Sigmoid colon (tissue), 7 donors: ENCODE measurements around the gene STARD9. TPM values are rescaled to one million over a fixed set of nuclear protein-coding genes. Genes with fewer than 3 reads are reported as not detected.
A peak's percentile ranks its signal among the peaks of the same experiment; 100 is the strongest.

ENCODE experiments used
- DNase-seq: peaks from one replicate; pipeline ENCODE4 v3.0.0-alpha.2; 2019
- H3K27ac ChIP-seq, 4 donors: fragments of 200-600 bp; sonication (generic); one replicate each; pipeline ENCODE4 v1.5.1; 2016 to 2019; ENCODE audit warnings: mild to moderate bottlenecking in 1 of 4
- H3K27me3 ChIP-seq, 3 donors: fragments of 200-600 bp; sonication (generic); one replicate each; pipeline ENCODE4 v1.5.1; 2019; ENCODE audit warnings: mild to moderate bottlenecking in 1 of 3
- H3K36me3 ChIP-seq, 4 donors: fragments of 200-600 bp; sonication (generic); one replicate each; pipeline ENCODE4 v1.5.1; 2016 to 2019
- H3K4me1 ChIP-seq, 4 donors: fragments of 200-600 bp; sonication (generic); one replicate each; pipeline ENCODE4 v1.5.1; 2017 to 2019
- H3K4me3 ChIP-seq, 4 donors: fragments of 200-600 bp; sonication (generic); one replicate each; pipeline ENCODE4 v1.5.1; 2017 to 2019; ENCODE audit warnings: mild to moderate bottlenecking in 2 of 4, moderate library complexity in 1 of 4
- H3K9me3 ChIP-seq, 4 donors: fragments of 200-600 bp in 3 of 4; sonication (generic) in 3 of 4; one replicate each; pipeline versions ENCODE4 v1.5.1 to v1.6.1; 2013 to 2019
- EP300 ChIP-seq, 4 donors: sonication (generic); formaldehyde crosslinking; IDR thresholded peaks; one replicate each; pipeline ENCODE4 v1.6.1; 2017; ENCODE audit warnings: antibody characterized with exemption in 4 of 4
- POLR2A ChIP-seq, 2 donors: fragments of 450-650 bp; IDR thresholded peaks; one replicate each; pipeline ENCODE4 v1.6.1; 2016; ENCODE audit warnings: antibody characterized with exemption in 2 of 2, mild to moderate bottlenecking in 2 of 2, moderate library complexity in 2 of 2
- POLR2AphosphoS5 ChIP-seq, 4 donors: sonication (generic); formaldehyde crosslinking; IDR thresholded peaks; one replicate each; pipeline ENCODE4 v1.6.1; 2017; ENCODE audit warnings: antibody characterized with exemption in 4 of 4
- WGBS, 2 donors: extraction: QIAGEN DNeasy Blood & Tissue Kit; methylation state at CpG; one replicate each; pipeline ENCODE4 v1.1.7; 2013; 5-methylcytosine and 5-hydroxymethylcytosine counted together
- intact Hi-C: fragments of 100-400 bp; cut with DNase I; formaldehyde crosslinking; loops from one replicate; pipeline ENCODE4 v1.15.1; 2023
- polyA plus RNA-seq, 3 donors: library from polyadenylated mRNA; stranded (reverse); fragments of 200-250 nt; gene quantifications; one replicate each; pipeline ENCODE4 v1.2.3, GENCODE V29; 2013
- total RNA-seq, 4 donors: library from RNA; depleted of rRNA; stranded (reverse); fragments of >200 nt; gene quantifications; one replicate each; pipeline ENCODE4 v1.1.0, GENCODE V29; 2016
- TF ChIP-seq, protein P1 (sequence below), 4 experiments: fragments of 450-650 bp in 3 of 4; fragments of 200-600 bp in 1 of 4; IDR thresholded peaks; one replicate each; pipeline ENCODE4 v1.5.1; 2016 to 2019; ENCODE audit warnings: antibody characterized with exemption in 4 of 4, mild to moderate bottlenecking in 3 of 4, moderate library complexity in 2 of 4
- donor health status: healthy with polysubstance abuse.
- donor health status: Bipolar disorder and iron deficiency.
- donor health status: healthy.

STARD9 gene
- total and polyA plus RNA-seq, 7 donors = 0.60 to 125 (median 36.4) TPM

DNA sequence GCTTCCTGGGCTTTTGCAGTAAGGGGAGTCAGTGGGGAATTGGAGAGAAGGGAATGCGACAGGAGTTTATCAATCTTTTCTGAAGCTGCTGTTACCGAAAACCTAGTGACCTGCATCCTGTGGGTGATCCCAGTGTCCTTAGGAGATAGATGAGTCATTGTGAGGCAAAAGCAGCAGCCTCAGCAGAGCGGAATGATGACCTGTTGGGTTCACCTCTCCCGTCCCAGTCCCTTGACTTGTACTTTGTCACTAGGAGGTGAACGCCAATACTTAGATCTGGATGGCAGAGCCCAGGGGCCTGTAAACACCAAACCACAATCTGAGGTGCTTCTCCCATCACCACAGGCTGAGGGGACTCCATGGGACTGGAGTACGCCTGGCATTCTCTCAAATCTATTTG is 143.6 kb downstream of the STARD9 start:
- H3K4me1 ChIP-seq = no peaks in the 10 kb centered on the region
- intact Hi-C loops = no loop called here
- H3K9me3 ChIP-seq = no peaks in the 10 kb centered on the region
- TF ChIP-seq POLR2A (IDR thresholded peaks at IDR 0.05) (no peak), POLR2AphosphoS5 (IDR thresholded peaks at IDR 0.05) (no peak)
- no peak overlapping the region for H3K27ac ChIP-seq
- peaks cover 44 to 77% (median 57%) of the 10 kb centered on the region in 4 donors for H3K36me3 ChIP-seq
- 77 to 90% methylated on average over 6 of the region's 6 CpGs for WGBS, 2 donors
- DNase-seq = no peak
- H3K4me3 ChIP-seq = no peak overlapping the region
- H3K27me3 ChIP-seq = no peaks in the 10 kb centered on the region

DNA sequence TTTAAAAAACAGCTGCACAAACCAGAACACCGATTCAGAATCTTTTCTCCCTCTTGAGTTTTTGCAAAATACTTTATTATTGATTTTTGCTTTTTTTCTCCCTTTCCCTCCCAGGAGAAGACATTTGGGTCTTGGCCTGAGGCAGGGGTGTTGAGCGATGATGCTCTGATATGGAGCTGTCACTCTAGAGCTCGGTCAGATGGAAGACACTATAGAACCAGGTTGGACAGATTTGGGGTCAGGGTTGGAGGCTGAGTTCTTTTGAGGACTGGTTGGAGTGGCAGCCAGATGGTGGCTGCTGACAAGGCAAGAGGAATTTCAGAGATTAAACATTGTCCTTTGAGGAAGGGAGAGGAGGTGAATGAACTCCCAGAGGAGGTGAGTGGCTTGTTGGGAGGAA is 144.7 kb downstream of the STARD9 start:
- intact Hi-C loops = no loop called here
- Histone ChIP-seq H3K9me3 (no peaks in the 10 kb centered on the region), H3K4me1 (no peaks in the 10 kb centered on the region), H3K36me3 (peaks cover 51 to 88% (median 67%) of the 10 kb centered on the region in 4 donors), H3K27ac (no peak overlapping the region), H3K27me3 (no peaks in the 10 kb centered on the region), H3K4me3 (no peak overlapping the region)
- DNase-seq = no peak
- no peak for TF ChIP-seq POLR2A (IDR thresholded peaks at IDR 0.05)
- TF ChIP-seq POLR2AphosphoS5 (IDR thresholded peaks at IDR 0.05) = no peak
- TF ChIP-seq, protein P1, sequence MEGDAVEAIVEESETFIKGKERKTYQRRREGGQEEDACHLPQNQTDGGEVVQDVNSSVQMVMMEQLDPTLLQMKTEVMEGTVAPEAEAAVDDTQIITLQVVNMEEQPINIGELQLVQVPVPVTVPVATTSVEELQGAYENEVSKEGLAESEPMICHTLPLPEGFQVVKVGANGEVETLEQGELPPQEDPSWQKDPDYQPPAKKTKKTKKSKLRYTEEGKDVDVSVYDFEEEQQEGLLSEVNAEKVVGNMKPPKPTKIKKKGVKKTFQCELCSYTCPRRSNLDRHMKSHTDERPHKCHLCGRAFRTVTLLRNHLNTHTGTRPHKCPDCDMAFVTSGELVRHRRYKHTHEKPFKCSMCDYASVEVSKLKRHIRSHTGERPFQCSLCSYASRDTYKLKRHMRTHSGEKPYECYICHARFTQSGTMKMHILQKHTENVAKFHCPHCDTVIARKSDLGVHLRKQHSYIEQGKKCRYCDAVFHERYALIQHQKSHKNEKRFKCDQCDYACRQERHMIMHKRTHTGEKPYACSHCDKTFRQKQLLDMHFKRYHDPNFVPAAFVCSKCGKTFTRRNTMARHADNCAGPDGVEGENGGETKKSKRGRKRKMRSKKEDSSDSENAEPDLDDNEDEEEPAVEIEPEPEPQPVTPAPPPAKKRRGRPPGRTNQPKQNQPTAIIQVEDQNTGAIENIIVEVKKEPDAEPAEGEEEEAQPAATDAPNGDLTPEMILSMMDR (IDR thresholded peaks at IDR 0.05) = no peak
- TF ChIP-seq EP300 (IDR thresholded peaks at IDR 0.05) = no peak
- 94 to 95% methylated on average over 3 of the region's 3 CpGs for WGBS, 2 donors

DNA sequence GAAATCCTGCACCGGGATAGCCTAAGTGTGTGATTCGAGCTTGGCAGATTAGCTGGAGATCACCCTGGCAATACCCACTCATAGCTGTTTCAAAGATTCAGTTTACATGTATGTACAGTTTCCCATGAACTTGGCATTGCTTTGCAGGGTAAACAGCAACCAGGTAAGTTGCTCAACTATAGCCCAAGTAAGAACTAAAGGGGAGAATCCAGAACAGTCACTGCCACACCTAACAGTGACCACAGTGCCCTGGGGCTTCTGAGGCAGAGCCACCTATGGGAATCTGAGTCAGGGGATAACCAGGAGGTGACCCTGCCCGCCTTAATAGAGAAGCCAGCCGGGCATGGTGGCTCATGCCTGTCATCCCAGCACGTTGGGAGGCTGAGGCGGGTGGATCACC is 145.6 kb downstream of the STARD9 start:
- Histone ChIP-seq H3K9me3 (no peaks in the 10 kb centered on the region), H3K27ac (no peak overlapping the region), H3K4me1 (no peaks in the 10 kb centered on the region), H3K27me3 (no peaks in the 10 kb centered on the region), H3K4me3 (no peak overlapping the region), H3K36me3 (peaks cover 52 to 97% (median 74%) of the 10 kb centered on the region in 4 donors)
- intact Hi-C loops = no loop called here
- no peak for DNase-seq
- WGBS, 2 donors = 82 to 84% methylated on average over 6 of the region's 6 CpGs
- TF ChIP-seq, protein P1 (IDR thresholded peaks at IDR 0.05) = no peak
- no peak for TF ChIP-seq POLR2A (IDR thresholded peaks at IDR 0.05)
- no peak for TF ChIP-seq EP300 (IDR thresholded peaks at IDR 0.05)
- no peak for TF ChIP-seq POLR2AphosphoS5 (IDR thresholded peaks at IDR 0.05)

DNA sequence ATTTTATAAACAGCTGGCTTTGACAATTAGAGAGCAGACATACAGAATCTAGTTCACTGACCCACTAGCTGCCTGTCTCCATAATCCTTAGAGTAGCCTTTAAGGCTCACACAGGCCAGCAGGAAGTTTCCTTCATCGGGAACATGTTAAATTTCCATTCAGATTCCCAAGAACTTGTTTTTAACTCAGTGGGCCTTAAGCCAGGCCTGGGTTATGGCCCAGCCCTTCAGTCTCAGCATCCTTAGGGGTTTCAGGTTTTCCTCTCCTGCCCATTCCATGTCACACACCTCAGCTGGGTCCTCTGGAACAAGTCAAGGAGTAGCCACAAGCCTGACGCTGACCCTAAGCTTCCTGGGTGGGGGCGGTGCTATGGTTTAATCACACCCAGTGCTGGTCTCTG is 146.5 kb downstream of the STARD9 start:
- intact Hi-C loops = no loop called here
- no peak for DNase-seq
- H3K9me3 ChIP-seq = no peaks in the 10 kb centered on the region
- no peaks in the 10 kb centered on the region for H3K4me1 ChIP-seq
- TF ChIP-seq, protein P1 (IDR thresholded peaks at IDR 0.05) = no peak
- TF ChIP-seq POLR2AphosphoS5 (IDR thresholded peaks at IDR 0.05) (no peak), POLR2A (IDR thresholded peaks at IDR 0.05) (no peak), EP300 (IDR thresholded peaks at IDR 0.05) (no peak)
- 78 to 80% methylated on average over 3 of the region's 3 CpGs for WGBS, 2 donors
- H3K27ac ChIP-seq = peak overlapping the region in 1 of 4 donors; percentile 6
- no peak overlapping the region for H3K4me3 ChIP-seq
- H3K36me3 ChIP-seq = peaks cover 55 to 99% (median 77%) of the 10 kb centered on the region in 4 donors
- H3K27me3 ChIP-seq = no peaks in the 10 kb centered on the region

DNA sequence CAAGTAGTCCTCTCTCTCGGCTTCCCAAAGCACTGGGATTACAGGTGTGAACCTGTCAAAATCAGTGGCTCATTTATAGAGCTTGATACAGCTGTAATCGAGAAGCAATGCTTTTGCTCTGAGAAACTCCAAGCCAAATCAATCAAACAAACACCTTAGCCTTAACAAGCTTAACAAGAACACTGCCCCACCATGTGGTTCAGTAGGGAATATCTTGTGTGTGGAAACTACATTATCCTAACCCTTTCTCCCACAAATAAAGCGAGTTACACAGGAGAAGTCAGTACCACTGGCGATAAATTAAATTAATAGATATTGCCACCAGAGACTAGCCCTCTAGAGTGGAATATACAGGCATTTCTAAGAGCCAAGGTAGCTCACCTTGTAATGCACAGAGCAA is 147.7 kb downstream of the STARD9 start:
- TF ChIP-seq EP300 (IDR thresholded peaks at IDR 0.05) (no peak), POLR2AphosphoS5 (IDR thresholded peaks at IDR 0.05) (no peak), POLR2A (IDR thresholded peaks at IDR 0.05) (no peak)
- TF ChIP-seq, protein P1 (IDR thresholded peaks at IDR 0.05) = no peak
- intact Hi-C loops = no loop called here
- Histone ChIP-seq H3K4me1 (no peaks in the 10 kb centered on the region), H3K36me3 (peaks cover 47 to 99% (median 76%) of the 10 kb centered on the region in 4 donors), H3K9me3 (no peaks in the 10 kb centered on the region), H3K4me3 (no peak overlapping the region), H3K27me3 (no peaks in the 10 kb centered on the region), H3K27ac (no peak overlapping the region)
- no peak for DNase-seq
- WGBS, 2 donors = 85 to 94% methylated on average over 4 of the region's 4 CpGs
